Measurements from ENCODE around the gene ANKRD27.

The ANKRD27 gene

GRCh38 chr19:32651729-32652140, 23.2 kb downstream of the ANKRD27 start:
- DNase-seq = no peak

GRCh38 chr19:32650671-32651070, 24.3 kb downstream of the ANKRD27 start:
- DNase-seq = no peak

- DNase-seq = no peak
These were observed 25.2 kb downstream of the ANKRD27 start for GRCh38 chr19:32649751-32650150.

- DNase-seq = no peak
These were observed 27.6 kb downstream of the ANKRD27 start for GRCh38 chr19:32647361-32647760.

- no peak for DNase-seq
These were observed 28.4 kb downstream of the ANKRD27 start for GRCh38 chr19:32646556-32646955.

GRCh38 chr19:32642771-32643170, 32.2 kb downstream of the ANKRD27 start:
- DNase-seq = no peak

- DNase-seq = no peak
These were observed 36.4 kb downstream of the ANKRD27 start for GRCh38 chr19:32638625-32639024.

GRCh38 chr19:32637480-32637879, 37.5 kb downstream of the ANKRD27 start:
- no peak for DNase-seq

- DNase-seq = no peak
These were observed 43.6 kb downstream of the ANKRD27 start for GRCh38 chr19:32631381-32631780.

GRCh38 chr19:32630338-32630737, 44.6 kb downstream of the ANKRD27 start:
- no peak for DNase-seq

- DNase-seq = no peak
These were observed 47.2 kb downstream of the ANKRD27 start for GRCh38 chr19:32627714-32628270.

GRCh38 chr19:32626969-32627368, 48.0 kb downstream of the ANKRD27 start:
- DNase-seq = no peak

GRCh38 chr19:32624410-32624809, 50.6 kb downstream of the ANKRD27 start:
- DNase-seq = no peak

GRCh38 chr19:32622002-32622401, 53.0 kb downstream of the ANKRD27 start:
- DNase-seq = no peak

GRCh38 chr19:32619051-32619685, 55.8 kb downstream of the ANKRD27 start:
- no peak for DNase-seq

GRCh38 chr19:32615569-32615968, 59.4 kb downstream of the ANKRD27 start:
- DNase-seq = no peak

GRCh38 chr19:32614916-32615315, 60.1 kb downstream of the ANKRD27 start:
- no peak for DNase-seq

GRCh38 chr19:32613008-32613407, 62.0 kb downstream of the ANKRD27 start:
- DNase-seq = no peak

GRCh38 chr19:32611161-32611560, 63.8 kb downstream of the ANKRD27 start:
- no peak for DNase-seq

- no peak for DNase-seq
These were observed 67.5 kb downstream of the ANKRD27 start for GRCh38 chr19:32607479-32607878.

- DNase-seq = no peak
These were observed 68.7 kb downstream of the ANKRD27 start for GRCh38 chr19:32606289-32606688.

GRCh38 chr19:32605544-32605943, 69.4 kb downstream of the ANKRD27 start:
- DNase-seq = no peak

GRCh38 chr19:32603961-32604360, 71.0 kb downstream of the ANKRD27 start:
- DNase-seq = no peak

GRCh38 chr19:32599736-32600157, 75.2 kb downstream of the ANKRD27 start:
- DNase-seq = peak; percentile 15

GRCh38 chr19:32599258-32599657, 75.7 kb downstream of the ANKRD27 start:
- no peak for DNase-seq

All from NCI-H2029 treated with DMSO at 0.1 percent for 48 hours (cell line).